HepG2 (cell line): Measurements from ENCODE around the gene P2RX3. TPM values are rescaled to one million over a fixed set of nuclear protein-coding genes. Genes with fewer than 3 reads are reported as not detected.

ENCODE experiments used
- ATAC-seq: fragments of 200-7000 bp; cut with Tn5 transposase; 3 replicates; pipeline ENCODE4 v1.9.1; 2020; ENCODE audit warnings: mild to moderate bottlenecking, moderate library complexity
- BruUV-seq: library from RNA; stranded (reverse); fragments of 400-500 nt; replicated peaks from 2 replicates; lab custom pipeline; 2021; lab: Mats Ljungman, UMichigan
- CTCF ChIA-PET: fragments of 300-600 bp; formaldehyde crosslinking; extraction: SDS; loops from one replicate; lab custom pipeline; 2021; ENCODE audit warnings: low total read pairs, inconsistent platforms, low intra/inter-chr PET ratio; lab: Yijun Ruan, JAX
- POLR2A ChIA-PET: fragments of 350-600 bp; sonication (Branson Sonifier 250); formaldehyde crosslinking; loops from one replicate; lab custom pipeline; 2020; ENCODE audit warnings: antibody characterized with exemption, inconsistent platforms; lab: Yijun Ruan, JAX
- DNase-seq: peaks from one replicate; pipeline ENCODE4 v3.0.0-alpha.2; 2015; ENCODE audit warnings: low spot score
- FAIRE-seq: peaks from 3 replicates; lab custom pipeline; 2011; peaks lifted over from hg19 to GRCh38; lab: Jason Lieb, UNC
- H2AFZ ChIP-seq: one replicate; pipeline ENCODE4 v1.6.1; 2011; ENCODE audit warnings: low read length, inconsistent platforms
- H3K27ac ChIP-seq: fragments of 300-600 bp; 3 replicates; pipeline ENCODE4 v1.8.0; 2011; ENCODE audit warnings: mixed run types, mild to moderate bottlenecking, mixed read lengths, low read length, inconsistent platforms; ENCODE audit not compliant: insufficient read depth; ENCODE audit errors: extremely low read length
- H3K27me3 ChIP-seq, 2 experiments: fragments of 200-600 bp in 1 of 2; 2 replicates in 1 of 2; 3 replicates in 1 of 2; pipeline versions ENCODE4 v1.6.0 to v1.8.0; 2011; ENCODE audit warnings: low read length in 2 of 2, mild to moderate bottlenecking in 2 of 2, moderate library complexity in 2 of 2, inconsistent platforms in 1 of 2; ENCODE audit not compliant: insufficient read depth in 2 of 2, control insufficient read depth in 1 of 2
- H3K36me3 ChIP-seq, 2 experiments: fragments of 200-600 bp in 1 of 2; replicated peaks in 1 of 2; 2 replicates in 1 of 2; 3 replicates in 1 of 2; pipeline versions ENCODE4 v1.5.1 to v1.8.0; 2011; ENCODE audit warnings: low read length in 2 of 2, inconsistent platforms in 1 of 2; ENCODE audit not compliant: insufficient read depth in 2 of 2, control insufficient read depth in 1 of 2
- H3K4me1 ChIP-seq: 2 replicates; pipeline ENCODE4 v1.5.1; 2012; ENCODE audit warnings: low read length, inconsistent platforms; ENCODE audit not compliant: insufficient read depth
- H3K4me2 ChIP-seq: 2 replicates; pipeline ENCODE4 v1.6.0; 2011; ENCODE audit warnings: low read depth, low read length, inconsistent platforms
- H3K4me3 ChIP-seq, 3 experiments: fragments of 200-600 bp in 1 of 3; sonication (generic), shearing (Covaris generic) in 1 of 3; replicated peaks in 1 of 3; 2 replicates each; pipeline ENCODE4 v1.5.1; 2011 to 2016; ENCODE audit warnings: low read length in 3 of 3, inconsistent platforms in 2 of 3, low read depth in 2 of 3, mild to moderate bottlenecking in 2 of 3, control low read depth in 1 of 3, mixed read lengths in 1 of 3; ENCODE audit not compliant: insufficient read depth in 1 of 3
- H3K79me2 ChIP-seq: one replicate; pipeline ENCODE4 v1.6.1; 2011; ENCODE audit warnings: low read length, inconsistent platforms; ENCODE audit not compliant: insufficient read depth
- H3K9ac ChIP-seq: 2 replicates; pipeline ENCODE4 v1.6.0; 2011; ENCODE audit warnings: mild to moderate bottlenecking, low read depth, low read length, inconsistent platforms; ENCODE audit not compliant: insufficient read depth
- H3K9me3 ChIP-seq: 2 replicates; pipeline ENCODE4 v1.5.1; 2012; ENCODE audit warnings: mild to moderate bottlenecking, low read length
- H4K20me1 ChIP-seq: 2 replicates; pipeline ENCODE4 v1.6.0; 2011; ENCODE audit warnings: inconsistent platforms, mild to moderate bottlenecking, low read length, moderate library complexity; ENCODE audit not compliant: insufficient read depth
- CHD2 ChIP-seq: IDR thresholded peaks from 2 replicates; pipeline ENCODE4 v1.6.1; 2011; ENCODE audit warnings: low read depth, low read length, improper control_type of control experiment
- DMAP1 ChIP-seq: IDR thresholded peaks from 2 replicates; pipeline ENCODE4 v1.6.1; 2016
- ERF ChIP-seq: IDR thresholded peaks from 2 replicates; pipeline ENCODE4 v1.6.1; 2018; ENCODE audit warnings: missing biosample characterization, missing genetic modification reagents
- NFIB ChIP-seq: sonication (generic); formaldehyde crosslinking; IDR thresholded peaks from 2 replicates; pipeline ENCODE4 v1.9.0; 2021; ENCODE audit warnings: missing genetic modification reagents, mild to moderate bottlenecking, borderline replicate concordance
- SP5 ChIP-seq: IDR thresholded peaks from 2 replicates; pipeline ENCODE4 v1.6.1; 2016; ENCODE audit warnings: low read depth, borderline replicate concordance
- ZFYVE20 ChIP-seq: sonication (generic); formaldehyde crosslinking; IDR thresholded peaks from 2 replicates; pipeline ENCODE4 v1.8.0; 2023; ENCODE audit warnings: low read depth, mild to moderate bottlenecking, moderate library complexity, missing genetic modification reagents, borderline replicate concordance
- ZNF20 ChIP-seq: sonication (generic); formaldehyde crosslinking; IDR thresholded peaks from 2 replicates; pipeline ENCODE4 v1.4.0; 2020; ENCODE audit warnings: mild to moderate bottlenecking, moderate library complexity, missing genetic modification reagents
- ZNF468 ChIP-seq: sonication (generic); formaldehyde crosslinking; IDR thresholded peaks from 2 replicates; pipeline ENCODE4 v1.8.0; 2022; ENCODE audit warnings: mild to moderate bottlenecking, moderate library complexity, missing genetic modification reagents
- ZNF496 ChIP-seq: sonication (generic); formaldehyde crosslinking; IDR thresholded peaks from 2 replicates; pipeline ENCODE4 v1.8.1; 2023; ENCODE audit warnings: mild to moderate bottlenecking, moderate library complexity, missing genetic modification reagents; ENCODE audit not compliant: insufficient replicate concordance
- ZNF530 ChIP-seq: sonication (generic); formaldehyde crosslinking; IDR thresholded peaks from 2 replicates; pipeline ENCODE4 v1.5.0; 2020; ENCODE audit warnings: low read depth, mild to moderate bottlenecking, missing genetic modification reagents
- WGBS: methylation state at CpG from one replicate; pipeline ENCODE4 v1.1.6; 2017; ENCODE audit warnings: low lambda C conversion rate; 5-methylcytosine and 5-hydroxymethylcytosine counted together
- in situ Hi-C: cut with HindIII; loops from 2 replicates; pipeline ENCODE4 v1.10.0; 2017; ENCODE audit warnings: low pct_unique_long_range_greater_than_20kb; ENCODE audit not compliant: extremely low pct_ligation_motif_present
- intact Hi-C: fragments of 100-400 bp; cut with micrococcal nuclease; formaldehyde crosslinking; loops from one replicate; pipeline ENCODE4 v1.10.0; 2022; ENCODE audit not compliant: unreplicated experiment
- polyA plus RNA-seq, 8 experiments: library from polyadenylated mRNA; depleted of rRNA in 3 of 8; stranded (reverse) in 7 of 8; unstranded in 1 of 8; fragments of >200 nt; fragmentation: Illumina TruSeq in 4 of 8; extraction: Trizol in 4 of 8; gene quantifications; 2 replicates each; pipeline versions ENCODE4 v1.2.1 to v1.2.3, GENCODE V29; 2011 to 2016; ENCODE audit warnings: low read depth in 4 of 8, missing spikeins in 1 of 8, mixed read lengths in 1 of 8; ENCODE audit not compliant: insufficient read depth in 1 of 8
- total RNA-seq, 5 experiments: library from RNA; depleted of rRNA; stranded (reverse); fragments of >200 nt; fragmentation: Illumina TruSeq; extraction: Trizol; gene quantifications; 2 replicates each; pipeline ENCODE4 v1.2.3, GENCODE V29; 2016; ENCODE audit warnings: low read depth in 1 of 5
- TF ChIP-seq, protein P1 (sequence below): sonication (generic); formaldehyde crosslinking; IDR thresholded peaks from one replicate; pipeline ENCODE4 v1.5.1; 2020; ENCODE audit warnings: mild to moderate bottlenecking, missing genetic modification reagents; ENCODE audit errors: not compliant biosample characterization
- TF ChIP-seq, protein P2 (sequence below): sonication (generic); formaldehyde crosslinking; IDR thresholded peaks from 2 replicates; pipeline ENCODE4 v1.5.1; 2020; ENCODE audit warnings: mild to moderate bottlenecking, missing genetic modification reagents, borderline replicate concordance

P2RX3 gene
- total and polyA plus RNA-seq, 2 of the 13 experiments (the other 11 are each of a cell fraction or from before 2014, with no cell fraction given) = 0.08 TPM; not detected in 1

DNA sequence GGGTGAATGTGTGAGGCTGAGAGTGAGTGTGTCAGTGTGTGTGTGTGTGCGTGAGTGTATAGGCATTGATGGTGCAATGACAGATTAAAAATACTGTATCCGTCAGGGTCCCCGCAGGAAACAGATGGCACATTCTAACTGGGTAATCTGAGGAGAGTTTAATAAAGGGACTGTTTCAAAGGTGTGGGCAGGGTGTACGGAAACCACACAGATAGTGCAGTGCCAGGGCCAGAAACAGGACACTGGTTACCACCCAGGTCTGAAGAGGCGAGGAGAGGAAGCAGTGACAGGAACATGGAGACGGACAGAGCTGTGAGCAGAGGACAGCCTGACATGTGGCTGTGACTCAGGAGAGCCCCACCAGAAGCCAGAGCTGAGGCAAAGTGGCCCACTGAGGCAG, 16.5 kb downstream of the P2RX3 start:
- Histone ChIP-seq H3K36me3 (no peaks in the 10 kb centered on the region), H3K79me2 (no peaks in the 10 kb centered on the region), H3K9me3 (no peaks in the 10 kb centered on the region), H3K27me3 (peaks cover 0 to 14% of the 10 kb centered on the region in 2 experiments; a peak in 3 of 5 replicates), H2AFZ (no peak overlapping the region), H3K9ac (no peak overlapping the region), H3K4me1 (peaks cover 5% of the 10 kb centered on the region), H3K4me2 (no peak overlapping the region), H3K4me3 (no peak overlapping the region), H4K20me1 (no peaks in the 10 kb centered on the region), H3K27ac (no peak overlapping the region)
- no TSS peak for BruUV-seq
- 69% methylated on average over 6 of the region's 6 CpGs for WGBS
- in situ Hi-C loops = loop anchor here (10.0 kb wide), 1 partner anchor 510 kb away; no protein-coding TSS in a partner anchor
- ChIA-PET CTCF (no interaction called here), POLR2A (no interaction called here)
- intact Hi-C loops = no loop called here
- ATAC-seq = no peak
- FAIRE-seq = no peak
- DNase-seq = no peak
- no peak for TF ChIP-seq ZNF20 (CRISPR knock-in tag)
- no peak for TF ChIP-seq NFIB
- no peak for TF ChIP-seq CHD2
- TF ChIP-seq ZFYVE20 (CRISPR knock-in tag) = no peak
- no peak for TF ChIP-seq ZNF496
- no peak for TF ChIP-seq ERF (CRISPR knock-in tag)
- TF ChIP-seq, protein P1, sequence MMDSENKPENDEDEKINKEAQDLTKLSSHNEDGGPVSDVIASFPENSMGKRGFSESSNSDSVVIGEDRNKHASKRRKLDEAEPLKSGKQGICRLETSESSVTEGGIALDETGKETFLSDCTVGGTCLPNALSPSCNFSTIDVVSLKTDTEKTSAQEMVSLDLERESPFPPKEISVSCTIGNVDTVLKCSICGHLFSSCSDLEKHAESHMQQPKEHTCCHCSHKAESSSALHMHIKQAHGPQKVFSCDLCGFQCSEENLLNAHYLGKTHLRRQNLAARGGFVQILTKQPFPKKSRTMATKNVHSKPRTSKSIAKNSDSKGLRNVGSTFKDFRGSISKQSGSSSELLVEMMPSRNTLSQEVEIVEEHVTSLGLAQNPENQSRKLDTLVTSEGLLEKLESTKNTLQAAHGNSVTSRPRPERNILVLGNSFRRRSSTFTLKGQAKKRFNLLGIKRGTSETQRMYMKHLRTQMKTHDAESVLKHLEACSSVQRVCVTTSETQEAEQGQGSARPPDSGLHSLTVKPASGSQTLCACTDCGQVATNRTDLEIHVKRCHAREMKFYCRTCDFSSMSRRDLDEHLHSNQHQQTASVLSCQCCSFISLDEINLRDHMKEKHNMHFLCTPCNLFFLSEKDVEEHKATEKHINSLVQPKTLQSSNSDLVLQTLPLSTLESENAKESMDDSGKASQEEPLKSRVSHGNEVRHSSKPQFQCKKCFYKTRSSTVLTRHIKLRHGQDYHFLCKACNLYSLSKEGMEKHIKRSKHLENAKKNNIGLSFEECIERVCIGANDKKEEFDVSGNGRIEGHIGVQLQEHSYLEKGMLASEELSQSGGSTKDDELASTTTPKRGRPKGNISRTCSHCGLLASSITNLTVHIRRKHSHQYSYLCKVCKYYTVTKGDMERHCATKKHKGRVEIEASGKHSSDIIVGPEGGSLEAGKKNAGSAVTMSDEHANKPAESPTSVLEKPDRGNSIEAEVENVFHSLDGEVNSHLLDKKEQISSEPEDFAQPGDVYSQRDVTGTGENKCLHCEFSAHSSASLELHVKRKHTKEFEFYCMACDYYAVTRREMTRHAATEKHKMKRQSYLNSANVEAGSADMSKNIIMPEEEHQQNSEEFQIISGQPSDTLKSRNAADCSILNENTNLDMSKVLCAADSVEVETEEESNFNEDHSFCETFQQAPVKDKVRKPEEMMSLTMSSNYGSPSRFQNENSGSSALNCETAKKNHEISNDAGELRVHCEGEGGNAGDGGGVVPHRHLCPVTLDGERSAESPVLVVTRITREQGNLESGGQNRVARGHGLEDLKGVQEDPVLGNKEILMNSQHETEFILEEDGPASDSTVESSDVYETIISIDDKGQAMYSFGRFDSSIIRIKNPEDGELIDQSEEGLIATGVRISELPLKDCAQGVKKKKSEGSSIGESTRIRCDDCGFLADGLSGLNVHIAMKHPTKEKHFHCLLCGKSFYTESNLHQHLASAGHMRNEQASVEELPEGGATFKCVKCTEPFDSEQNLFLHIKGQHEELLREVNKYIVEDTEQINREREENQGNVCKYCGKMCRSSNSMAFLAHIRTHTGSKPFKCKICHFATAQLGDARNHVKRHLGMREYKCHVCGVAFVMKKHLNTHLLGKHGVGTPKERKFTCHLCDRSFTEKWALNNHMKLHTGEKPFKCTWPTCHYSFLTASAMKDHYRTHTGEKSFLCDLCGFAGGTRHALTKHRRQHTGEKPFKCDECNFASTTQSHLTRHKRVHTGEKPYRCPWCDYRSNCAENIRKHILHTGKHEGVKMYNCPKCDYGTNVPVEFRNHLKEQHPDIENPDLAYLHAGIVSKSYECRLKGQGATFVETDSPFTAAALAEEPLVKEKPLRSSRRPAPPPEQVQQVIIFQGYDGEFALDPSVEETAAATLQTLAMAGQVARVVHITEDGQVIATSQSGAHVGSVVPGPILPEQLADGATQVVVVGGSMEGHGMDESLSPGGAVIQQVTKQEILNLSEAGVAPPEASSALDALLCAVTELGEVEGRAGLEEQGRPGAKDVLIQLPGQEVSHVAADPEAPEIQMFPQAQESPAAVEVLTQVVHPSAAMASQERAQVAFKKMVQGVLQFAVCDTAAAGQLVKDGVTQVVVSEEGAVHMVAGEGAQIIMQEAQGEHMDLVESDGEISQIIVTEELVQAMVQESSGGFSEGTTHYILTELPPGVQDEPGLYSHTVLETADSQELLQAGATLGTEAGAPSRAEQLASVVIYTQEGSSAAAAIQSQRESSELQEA = no peak
- TF ChIP-seq, protein P2, sequence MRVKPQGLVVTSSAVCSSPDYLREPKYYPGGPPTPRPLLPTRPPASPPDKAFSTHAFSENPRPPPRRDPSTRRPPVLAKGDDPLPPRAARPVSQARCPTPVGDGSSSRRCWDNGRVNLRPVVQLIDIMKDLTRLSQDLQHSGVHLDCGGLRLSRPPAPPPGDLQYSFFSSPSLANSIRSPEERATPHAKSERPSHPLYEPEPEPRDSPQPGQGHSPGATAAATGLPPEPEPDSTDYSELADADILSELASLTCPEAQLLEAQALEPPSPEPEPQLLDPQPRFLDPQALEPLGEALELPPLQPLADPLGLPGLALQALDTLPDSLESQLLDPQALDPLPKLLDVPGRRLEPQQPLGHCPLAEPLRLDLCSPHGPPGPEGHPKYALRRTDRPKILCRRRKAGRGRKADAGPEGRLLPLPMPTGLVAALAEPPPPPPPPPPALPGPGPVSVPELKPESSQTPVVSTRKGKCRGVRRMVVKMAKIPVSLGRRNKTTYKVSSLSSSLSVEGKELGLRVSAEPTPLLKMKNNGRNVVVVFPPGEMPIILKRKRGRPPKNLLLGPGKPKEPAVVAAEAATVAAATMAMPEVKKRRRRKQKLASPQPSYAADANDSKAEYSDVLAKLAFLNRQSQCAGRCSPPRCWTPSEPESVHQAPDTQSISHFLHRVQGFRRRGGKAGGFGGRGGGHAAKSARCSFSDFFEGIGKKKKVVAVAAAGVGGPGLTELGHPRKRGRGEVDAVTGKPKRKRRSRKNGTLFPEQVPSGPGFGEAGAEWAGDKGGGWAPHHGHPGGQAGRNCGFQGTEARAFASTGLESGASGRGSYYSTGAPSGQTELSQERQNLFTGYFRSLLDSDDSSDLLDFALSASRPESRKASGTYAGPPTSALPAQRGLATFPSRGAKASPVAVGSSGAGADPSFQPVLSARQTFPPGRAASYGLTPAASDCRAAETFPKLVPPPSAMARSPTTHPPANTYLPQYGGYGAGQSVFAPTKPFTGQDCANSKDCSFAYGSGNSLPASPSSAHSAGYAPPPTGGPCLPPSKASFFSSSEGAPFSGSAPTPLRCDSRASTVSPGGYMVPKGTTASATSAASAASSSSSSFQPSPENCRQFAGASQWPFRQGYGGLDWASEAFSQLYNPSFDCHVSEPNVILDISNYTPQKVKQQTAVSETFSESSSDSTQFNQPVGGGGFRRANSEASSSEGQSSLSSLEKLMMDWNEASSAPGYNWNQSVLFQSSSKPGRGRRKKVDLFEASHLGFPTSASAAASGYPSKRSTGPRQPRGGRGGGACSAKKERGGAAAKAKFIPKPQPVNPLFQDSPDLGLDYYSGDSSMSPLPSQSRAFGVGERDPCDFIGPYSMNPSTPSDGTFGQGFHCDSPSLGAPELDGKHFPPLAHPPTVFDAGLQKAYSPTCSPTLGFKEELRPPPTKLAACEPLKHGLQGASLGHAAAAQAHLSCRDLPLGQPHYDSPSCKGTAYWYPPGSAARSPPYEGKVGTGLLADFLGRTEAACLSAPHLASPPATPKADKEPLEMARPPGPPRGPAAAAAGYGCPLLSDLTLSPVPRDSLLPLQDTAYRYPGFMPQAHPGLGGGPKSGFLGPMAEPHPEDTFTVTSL (CRISPR knock-in tag) = no peak
- TF ChIP-seq ZNF468 (CRISPR knock-in tag) = no peak
- TF ChIP-seq ZNF530 (CRISPR knock-in tag) = no peak
- no peak for TF ChIP-seq DMAP1 (CRISPR knock-in tag)
- no peak for TF ChIP-seq SP5 (CRISPR knock-in tag)
